HepG2 (cell line): Measurements from ENCODE around the gene MAPKAPK3. TPM values are rescaled to one million over a fixed set of nuclear protein-coding genes. Genes with fewer than 3 reads are reported as not detected.
A peak's percentile ranks its signal among the peaks of the same experiment; 100 is the strongest.

Experiments used
- CBX5 ChIP-seq: sonication (generic); formaldehyde crosslinking; IDR thresholded peaks from 2 replicates; pipeline ENCODE4 v1.4.0; 2020; ENCODE audit warnings: missing genetic modification reagents, borderline replicate concordance
- HNRNPLL ChIP-seq: fragments of 200-400 bp; formaldehyde crosslinking; IDR thresholded peaks from 2 replicates; pipeline ENCODE4 v1.6.1; 2017; ENCODE audit warnings: mild to moderate bottlenecking, low read depth, low read length; ENCODE audit not compliant: poor library complexity, severe bottlenecking
- ISL2 ChIP-seq: sonication (generic); formaldehyde crosslinking; IDR thresholded peaks from 2 replicates; pipeline ENCODE4 v1.5.0; 2020; ENCODE audit warnings: missing genetic modification reagents
- NFYC ChIP-seq: IDR thresholded peaks from 2 replicates; pipeline ENCODE4 v1.6.1; 2016; ENCODE audit warnings: missing genetic modification reagents, missing compliant biosample characterization
- PHF8 ChIP-seq: sonication (generic); formaldehyde crosslinking; IDR thresholded peaks from 2 replicates; pipeline ENCODE4 v1.5.0; 2020; ENCODE audit warnings: missing genetic modification reagents
- PREB ChIP-seq: sonication (generic); formaldehyde crosslinking; IDR thresholded peaks from 2 replicates; pipeline ENCODE4 v1.4.0; 2020; ENCODE audit warnings: missing genetic modification reagents
- THAP11 ChIP-seq: IDR thresholded peaks from 2 replicates; pipeline ENCODE4 v1.6.1; 2016; ENCODE audit warnings: missing biosample characterization, missing genetic modification reagents
- ZFP36 ChIP-seq: fragments of 150-350 bp; IDR thresholded peaks from 2 replicates; pipeline ENCODE4 v1.6.1; 2018; ENCODE audit warnings: borderline replicate concordance, low read length, low read depth; ENCODE audit not compliant: partially characterized antibody
- ZFP91 ChIP-seq: sonication (generic); formaldehyde crosslinking; IDR thresholded peaks from 2 replicates; pipeline ENCODE4 v1.9.0; 2022; ENCODE audit warnings: missing genetic modification reagents, mild to moderate bottlenecking, borderline replicate concordance
- ZNF12 ChIP-seq: sonication (generic); formaldehyde crosslinking; IDR thresholded peaks from 2 replicates; pipeline ENCODE4 v1.5.0; 2020; ENCODE audit warnings: missing genetic modification reagents
- ZNF17 ChIP-seq: sonication (generic); formaldehyde crosslinking; IDR thresholded peaks from 2 replicates; pipeline ENCODE4 v1.5.0; 2020; ENCODE audit warnings: mild to moderate bottlenecking, missing genetic modification reagents
- ZNF317 ChIP-seq: sonication (generic); formaldehyde crosslinking; IDR thresholded peaks from 2 replicates; pipeline ENCODE4 v1.5.0; 2020; ENCODE audit warnings: mild to moderate bottlenecking, missing genetic modification reagents
- ZNF772 ChIP-seq: sonication (generic); formaldehyde crosslinking; IDR thresholded peaks from 2 replicates; pipeline ENCODE4 v1.5.0; 2020; ENCODE audit warnings: mild to moderate bottlenecking, missing genetic modification reagents
- polyA plus RNA-seq, 8 experiments: library from polyadenylated mRNA; depleted of rRNA in 3 of 8; stranded (reverse) in 7 of 8; unstranded in 1 of 8; fragments of >200 nt; fragmentation: Illumina TruSeq in 4 of 8; extraction: Trizol in 4 of 8; gene quantifications; 2 replicates each; pipeline versions ENCODE4 v1.2.1 to v1.2.3, GENCODE V29; 2011 to 2016; ENCODE audit warnings: low read depth in 4 of 8, missing spikeins in 1 of 8, mixed read lengths in 1 of 8; ENCODE audit not compliant: insufficient read depth in 1 of 8
- total RNA-seq, 5 experiments: library from RNA; depleted of rRNA; stranded (reverse); fragments of >200 nt; fragmentation: Illumina TruSeq; extraction: Trizol; gene quantifications; 2 replicates each; pipeline ENCODE4 v1.2.3, GENCODE V29; 2016; ENCODE audit warnings: low read depth in 1 of 5
- TF ChIP-seq, protein P1 (sequence below): sonication (generic); formaldehyde crosslinking; IDR thresholded peaks from 2 replicates; pipeline ENCODE4 v1.8.1; 2022; ENCODE audit warnings: low read depth, mild to moderate bottlenecking, missing genetic modification reagents
- TF ChIP-seq, protein P2 (sequence below): sonication (generic); formaldehyde crosslinking; IDR thresholded peaks from 2 replicates; pipeline ENCODE4 v1.8.1; 2023; ENCODE audit warnings: mild to moderate bottlenecking, missing genetic modification reagents
- TF ChIP-seq, protein P3 (sequence below): sonication (generic); formaldehyde crosslinking; IDR thresholded peaks from 2 replicates; pipeline ENCODE4 v1.4.0; 2020; ENCODE audit warnings: missing genetic modification reagents

Gene MAPKAPK3
- total and polyA plus RNA-seq, 2 of the 13 experiments (the other 11 are each of a cell fraction or from before 2014, with no cell fraction given) = 39.9 to 41.2 TPM

GRCh38 chr3:50567386-50568167, 49.4 kb upstream of the MAPKAPK3 start, which contains the start of gene C3orf18 (continued):
- no peak for TF ChIP-seq THAP11 (CRISPR knock-in tag)
- TF ChIP-seq ZNF772 = 0 out of 2 replicates have a peak, but pooled peaks have one; percentile 29
- peak; percentile 93 for TF ChIP-seq NFYC (CRISPR knock-in tag)
- TF ChIP-seq, protein P1, sequence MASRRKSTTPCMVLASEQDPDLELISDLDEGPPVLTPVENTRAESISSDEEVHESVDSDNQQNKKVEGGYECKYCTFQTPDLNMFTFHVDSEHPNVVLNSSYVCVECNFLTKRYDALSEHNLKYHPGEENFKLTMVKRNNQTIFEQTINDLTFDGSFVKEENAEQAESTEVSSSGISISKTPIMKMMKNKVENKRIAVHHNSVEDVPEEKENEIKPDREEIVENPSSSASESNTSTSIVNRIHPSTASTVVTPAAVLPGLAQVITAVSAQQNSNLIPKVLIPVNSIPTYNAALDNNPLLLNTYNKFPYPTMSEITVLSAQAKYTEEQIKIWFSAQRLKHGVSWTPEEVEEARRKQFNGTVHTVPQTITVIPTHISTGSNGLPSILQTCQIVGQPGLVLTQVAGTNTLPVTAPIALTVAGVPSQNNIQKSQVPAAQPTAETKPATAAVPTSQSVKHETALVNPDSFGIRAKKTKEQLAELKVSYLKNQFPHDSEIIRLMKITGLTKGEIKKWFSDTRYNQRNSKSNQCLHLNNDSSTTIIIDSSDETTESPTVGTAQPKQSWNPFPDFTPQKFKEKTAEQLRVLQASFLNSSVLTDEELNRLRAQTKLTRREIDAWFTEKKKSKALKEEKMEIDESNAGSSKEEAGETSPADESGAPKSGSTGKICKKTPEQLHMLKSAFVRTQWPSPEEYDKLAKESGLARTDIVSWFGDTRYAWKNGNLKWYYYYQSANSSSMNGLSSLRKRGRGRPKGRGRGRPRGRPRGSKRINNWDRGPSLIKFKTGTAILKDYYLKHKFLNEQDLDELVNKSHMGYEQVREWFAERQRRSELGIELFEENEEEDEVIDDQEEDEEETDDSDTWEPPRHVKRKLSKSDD (CRISPR knock-in tag) = no peak
- TF ChIP-seq HNRNPLL = peak; percentile 21
- no peak for TF ChIP-seq ZNF17 (CRISPR knock-in tag)
- no peak for TF ChIP-seq PREB (CRISPR knock-in tag)
- TF ChIP-seq ZFP91 (CRISPR knock-in tag) = peak; percentile 35; the same call in 1 of the 2 replicates
- TF ChIP-seq, protein P2, sequence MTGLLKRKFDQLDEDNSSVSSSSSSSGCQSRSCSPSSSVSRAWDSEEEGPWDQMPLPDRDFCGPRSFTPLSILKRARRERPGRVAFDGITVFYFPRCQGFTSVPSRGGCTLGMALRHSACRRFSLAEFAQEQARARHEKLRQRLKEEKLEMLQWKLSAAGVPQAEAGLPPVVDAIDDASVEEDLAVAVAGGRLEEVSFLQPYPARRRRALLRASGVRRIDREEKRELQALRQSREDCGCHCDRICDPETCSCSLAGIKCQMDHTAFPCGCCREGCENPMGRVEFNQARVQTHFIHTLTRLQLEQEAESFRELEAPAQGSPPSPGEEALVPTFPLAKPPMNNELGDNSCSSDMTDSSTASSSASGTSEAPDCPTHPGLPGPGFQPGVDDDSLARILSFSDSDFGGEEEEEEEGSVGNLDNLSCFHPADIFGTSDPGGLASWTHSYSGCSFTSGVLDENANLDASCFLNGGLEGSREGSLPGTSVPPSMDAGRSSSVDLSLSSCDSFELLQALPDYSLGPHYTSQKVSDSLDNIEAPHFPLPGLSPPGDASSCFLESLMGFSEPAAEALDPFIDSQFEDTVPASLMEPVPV = no peak
- peak; percentile 43 for TF ChIP-seq PHF8 (CRISPR knock-in tag)
- no peak for TF ChIP-seq CBX5 (CRISPR knock-in tag)
- TF ChIP-seq ZNF317 = no peak
- no peak for TF ChIP-seq ZFP36
- TF ChIP-seq ZNF12 (CRISPR knock-in tag) = no peak
- TF ChIP-seq ISL2 (CRISPR knock-in tag) = 0 out of 2 replicates have a peak, but pooled peaks have one; percentile 14
- TF ChIP-seq, protein P3, sequence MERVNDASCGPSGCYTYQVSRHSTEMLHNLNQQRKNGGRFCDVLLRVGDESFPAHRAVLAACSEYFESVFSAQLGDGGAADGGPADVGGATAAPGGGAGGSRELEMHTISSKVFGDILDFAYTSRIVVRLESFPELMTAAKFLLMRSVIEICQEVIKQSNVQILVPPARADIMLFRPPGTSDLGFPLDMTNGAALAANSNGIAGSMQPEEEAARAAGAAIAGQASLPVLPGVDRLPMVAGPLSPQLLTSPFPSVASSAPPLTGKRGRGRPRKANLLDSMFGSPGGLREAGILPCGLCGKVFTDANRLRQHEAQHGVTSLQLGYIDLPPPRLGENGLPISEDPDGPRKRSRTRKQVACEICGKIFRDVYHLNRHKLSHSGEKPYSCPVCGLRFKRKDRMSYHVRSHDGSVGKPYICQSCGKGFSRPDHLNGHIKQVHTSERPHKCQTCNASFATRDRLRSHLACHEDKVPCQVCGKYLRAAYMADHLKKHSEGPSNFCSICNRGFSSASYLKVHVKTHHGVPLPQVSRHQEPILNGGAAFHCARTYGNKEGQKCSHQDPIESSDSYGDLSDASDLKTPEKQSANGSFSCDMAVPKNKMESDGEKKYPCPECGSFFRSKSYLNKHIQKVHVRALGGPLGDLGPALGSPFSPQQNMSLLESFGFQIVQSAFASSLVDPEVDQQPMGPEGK = no peak; the same call in 1 of the 2 replicates
